ENCODE results near the gene RTP2.
"Not testable (repeated sequence)": the region's sequence is repeated elsewhere in the genome, so short reads cannot be mapped to it uniquely, and the experiment has no call there.

The RTP2 gene

DNA sequence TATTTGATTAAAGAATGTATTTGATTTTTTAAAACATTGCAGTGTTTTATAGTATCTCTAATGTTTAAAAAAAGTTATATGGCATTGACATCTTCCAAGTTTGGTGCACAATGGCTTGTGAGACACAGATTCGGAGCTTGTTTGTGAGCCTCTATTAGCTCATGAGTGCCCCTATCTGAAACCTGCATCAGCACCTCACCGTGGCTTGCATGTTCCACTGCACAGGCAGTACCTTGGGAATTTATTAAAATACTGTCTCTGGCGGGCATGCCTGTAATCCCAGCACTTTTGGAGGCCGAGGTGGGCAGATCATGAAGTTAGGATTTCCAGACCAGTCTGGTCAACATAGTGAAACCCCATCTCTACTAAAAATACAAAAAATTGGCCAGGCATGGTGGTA, 6.8 kb upstream of the RTP2 start:
- no peak for DNase-seq

DNA sequence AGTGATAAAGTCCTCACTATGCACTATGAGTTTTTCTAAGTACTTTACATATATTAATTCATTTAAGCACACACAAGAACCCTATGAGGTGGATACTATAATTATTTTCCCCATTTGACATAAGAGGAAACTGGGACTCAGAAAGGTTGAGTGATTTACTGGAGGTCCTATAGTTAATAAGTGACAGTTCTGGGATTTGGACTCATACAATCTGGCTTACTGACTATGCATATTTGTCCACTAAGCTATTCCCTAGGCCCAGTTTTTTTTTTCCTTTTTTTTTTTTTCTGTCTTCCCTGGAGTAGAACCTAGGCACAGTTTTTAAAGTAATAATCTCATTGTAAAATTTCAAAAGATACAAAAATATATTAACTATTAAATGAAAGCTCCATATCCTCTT, 6.3 kb upstream of the RTP2 start:
- no peak for DNase-seq

DNA sequence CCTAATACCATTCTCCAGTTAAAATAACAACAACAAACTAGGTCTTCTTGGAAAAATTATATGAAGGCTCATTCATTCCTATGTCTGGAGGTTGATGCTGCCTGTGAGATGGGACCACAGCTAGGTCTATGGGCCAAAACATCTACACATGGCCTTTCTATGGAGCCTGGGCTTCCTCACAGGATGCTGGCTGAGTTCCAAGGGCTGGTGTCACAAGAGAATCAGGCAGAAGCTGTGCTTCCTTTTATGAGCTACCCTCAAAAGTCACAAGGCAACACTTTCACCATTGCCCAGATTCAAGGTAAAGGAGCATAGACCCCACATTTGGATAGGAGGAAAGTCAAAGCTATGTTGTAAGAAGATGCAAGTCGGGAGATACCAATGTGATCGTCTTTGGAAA, 4.6 kb upstream of the RTP2 start:
- DNase-seq = no peak

DNA sequence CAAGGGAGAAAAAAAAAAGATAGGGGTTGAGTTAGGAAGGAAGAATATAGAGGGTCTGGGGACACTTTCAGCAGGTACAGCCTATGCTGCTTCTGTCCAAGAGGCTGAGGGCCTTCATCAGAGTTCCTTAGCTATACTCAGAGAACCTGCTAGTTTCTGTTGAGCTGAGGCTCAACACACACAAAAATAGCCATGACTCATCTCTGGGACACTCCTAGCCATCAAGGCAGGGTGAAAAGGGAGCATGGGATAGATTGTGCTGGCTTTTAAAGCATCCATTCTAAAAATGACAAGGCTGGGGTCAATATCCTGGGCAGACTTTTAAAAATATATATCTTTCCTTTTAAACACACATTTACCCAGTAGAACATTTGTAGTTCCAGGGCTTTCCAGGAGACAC, 2.8 kb upstream of the RTP2 start:
- DNase-seq = no peak

DNA sequence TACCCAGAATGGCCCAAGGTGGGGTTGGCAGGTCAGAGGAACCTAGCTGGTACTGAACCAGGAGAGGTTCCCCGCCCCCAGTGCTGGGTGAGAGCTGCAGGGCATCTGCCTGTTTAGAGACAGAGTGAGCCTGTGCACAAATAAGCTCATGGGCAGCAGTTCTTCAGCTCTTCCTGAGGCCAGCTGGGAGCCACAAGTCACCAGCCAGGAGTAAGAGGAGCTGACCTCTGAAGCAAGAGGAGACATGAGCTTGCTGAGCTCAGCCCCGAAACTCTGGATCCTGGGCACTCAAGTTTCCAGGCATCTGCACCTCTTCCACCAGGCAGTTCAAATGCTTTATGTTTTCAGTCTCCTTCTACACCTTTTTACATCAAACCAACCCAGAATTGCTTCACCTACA, 2.1 kb downstream of the RTP2 start:
- DNase-seq = no peak

DNA sequence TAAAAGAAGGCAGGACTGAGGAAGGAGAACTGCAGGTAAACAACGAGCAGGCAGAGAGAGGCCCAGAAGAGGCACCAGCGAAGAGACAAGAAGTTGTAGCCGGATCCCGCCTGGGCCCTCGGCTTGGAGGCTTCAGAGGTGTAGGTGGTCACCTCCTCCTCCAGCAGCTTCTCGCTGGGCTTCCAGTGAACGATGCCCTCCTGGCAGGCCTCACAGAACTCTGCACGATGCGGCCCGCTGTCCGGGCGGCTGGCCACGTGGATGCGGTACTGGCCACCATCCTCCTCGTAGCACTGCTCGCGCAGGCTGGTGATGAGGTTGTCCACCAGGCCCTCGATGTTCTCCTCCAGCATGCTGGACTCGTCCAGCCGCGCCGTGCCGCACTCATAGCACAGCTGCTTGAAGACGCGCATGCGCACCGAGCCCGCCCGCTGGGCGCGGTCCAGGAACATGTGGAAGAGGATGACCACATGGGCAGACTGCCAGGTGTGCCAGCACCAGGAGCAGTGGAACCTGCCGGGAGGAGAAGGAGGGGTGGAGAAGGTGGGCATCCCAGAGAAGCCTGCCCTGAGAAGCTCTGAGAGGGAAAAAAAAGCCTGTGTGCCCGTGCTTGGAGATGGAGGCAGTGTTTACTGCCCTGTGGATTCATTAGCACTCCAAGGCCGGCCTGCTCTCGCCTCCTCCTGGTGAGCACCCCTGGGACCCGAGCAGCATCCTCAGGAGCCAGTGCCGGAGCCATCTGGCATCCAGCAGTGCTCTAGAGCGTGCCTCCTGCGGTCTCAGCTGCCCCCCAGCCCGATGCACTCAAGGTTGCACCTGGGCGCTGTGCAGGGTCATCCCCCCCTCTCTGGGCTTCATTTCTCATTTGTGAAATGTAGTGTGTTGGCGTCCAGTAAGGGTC, 3.6 kb downstream of the RTP2 start:
- DNase-seq = no peak

DNA sequence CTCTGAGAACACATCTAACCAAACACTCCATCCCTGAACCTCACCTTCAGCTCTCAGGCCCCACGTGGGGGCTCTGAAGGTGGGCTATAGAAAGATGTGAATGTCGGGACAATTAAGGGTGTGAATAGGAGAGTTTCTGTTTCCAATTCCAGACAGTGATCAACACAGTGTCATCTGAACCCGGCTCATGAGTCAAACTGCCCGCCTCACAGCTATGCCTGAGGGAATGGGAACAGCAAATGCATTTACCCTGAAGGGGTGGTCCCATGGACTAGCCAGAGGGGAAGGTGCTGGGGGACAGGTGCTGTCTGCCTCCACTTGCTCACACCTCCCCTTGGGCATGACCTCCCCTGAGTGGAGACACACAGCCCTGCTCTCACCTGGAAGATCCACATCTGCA, 6.3 kb downstream of the RTP2 start:
- DNase-seq = no peak

DNA sequence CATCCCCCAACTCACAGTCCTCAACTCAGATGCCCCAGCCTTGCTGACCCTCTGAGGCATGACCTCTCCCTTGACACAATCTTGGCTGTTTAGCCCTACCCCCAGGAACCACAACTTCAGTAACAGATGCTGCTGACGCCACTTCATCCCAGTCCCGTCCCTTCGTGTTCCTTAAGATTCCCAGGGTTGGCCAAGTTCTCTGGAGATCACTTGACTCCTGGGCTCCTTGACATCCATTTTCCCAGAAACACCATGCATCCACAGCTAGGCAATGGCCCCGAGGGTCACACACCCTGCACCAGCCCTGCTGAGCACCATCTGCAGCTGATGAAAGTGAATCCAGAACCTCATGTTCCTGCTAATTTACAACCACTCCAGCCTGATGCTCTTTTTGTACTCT, 6.9 kb downstream of the RTP2 start:
- DNase-seq = no peak

DNA sequence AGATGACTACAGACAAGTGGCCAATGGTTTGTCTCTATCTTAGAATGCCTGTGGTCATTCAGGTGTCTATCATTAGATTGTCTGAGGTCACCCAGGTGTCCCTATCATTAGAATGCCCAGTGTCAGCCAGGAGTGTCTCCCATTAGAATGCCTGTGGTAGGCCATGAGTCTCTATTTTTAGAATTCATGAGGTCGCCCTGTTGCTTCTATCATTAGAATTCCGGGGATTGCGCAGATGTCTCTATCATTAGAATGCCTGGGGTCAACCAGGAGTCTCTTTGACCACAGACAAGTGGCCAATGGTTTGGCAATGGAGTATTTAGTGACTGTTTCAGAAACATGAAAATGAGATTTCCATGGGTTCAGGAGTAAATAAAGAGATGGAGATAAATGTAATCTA, 7.6 kb downstream of the RTP2 start:
- DNase-seq = no peak

DNA sequence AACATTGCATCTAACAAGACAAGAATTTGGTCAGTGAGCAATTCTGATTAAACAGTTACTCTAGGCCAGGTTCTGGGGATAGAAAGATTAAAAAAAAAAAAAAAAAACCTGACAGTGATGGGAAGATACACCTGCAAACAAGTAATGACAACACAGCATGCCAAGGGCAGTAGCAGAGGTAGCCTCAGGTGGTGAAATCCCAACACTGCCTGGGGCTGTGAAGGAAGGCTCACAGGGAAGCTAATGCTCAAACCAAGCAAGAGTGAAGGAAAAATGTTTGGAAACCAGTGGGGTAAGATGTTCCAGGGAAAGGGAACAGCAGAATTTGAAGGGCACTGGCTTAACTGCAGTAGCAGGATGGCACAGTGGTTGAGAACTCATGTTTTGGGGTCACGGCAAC, 8.9 kb downstream of the RTP2 start:
- no peak for DNase-seq

DNA sequence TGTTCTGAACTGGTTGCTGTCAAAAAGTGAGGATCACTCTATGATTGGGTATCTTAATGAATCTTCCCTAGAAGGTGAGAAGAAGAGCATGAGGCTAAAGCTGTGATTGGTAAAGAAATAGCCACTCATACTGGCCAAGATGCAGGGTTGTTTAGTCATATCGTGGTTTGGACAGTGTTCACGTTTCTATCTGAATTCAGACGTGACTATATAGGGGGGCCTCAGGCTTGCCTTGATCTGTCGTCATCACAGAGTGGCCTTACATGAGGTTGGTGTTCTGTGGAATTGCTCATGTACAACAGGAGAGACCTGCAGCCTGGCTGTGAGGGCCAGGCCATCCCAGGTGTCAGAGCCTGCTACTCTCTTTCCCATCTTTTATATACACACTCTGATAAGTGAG, 12.4 kb downstream of the RTP2 start:
- DNase-seq = no peak

DNA sequence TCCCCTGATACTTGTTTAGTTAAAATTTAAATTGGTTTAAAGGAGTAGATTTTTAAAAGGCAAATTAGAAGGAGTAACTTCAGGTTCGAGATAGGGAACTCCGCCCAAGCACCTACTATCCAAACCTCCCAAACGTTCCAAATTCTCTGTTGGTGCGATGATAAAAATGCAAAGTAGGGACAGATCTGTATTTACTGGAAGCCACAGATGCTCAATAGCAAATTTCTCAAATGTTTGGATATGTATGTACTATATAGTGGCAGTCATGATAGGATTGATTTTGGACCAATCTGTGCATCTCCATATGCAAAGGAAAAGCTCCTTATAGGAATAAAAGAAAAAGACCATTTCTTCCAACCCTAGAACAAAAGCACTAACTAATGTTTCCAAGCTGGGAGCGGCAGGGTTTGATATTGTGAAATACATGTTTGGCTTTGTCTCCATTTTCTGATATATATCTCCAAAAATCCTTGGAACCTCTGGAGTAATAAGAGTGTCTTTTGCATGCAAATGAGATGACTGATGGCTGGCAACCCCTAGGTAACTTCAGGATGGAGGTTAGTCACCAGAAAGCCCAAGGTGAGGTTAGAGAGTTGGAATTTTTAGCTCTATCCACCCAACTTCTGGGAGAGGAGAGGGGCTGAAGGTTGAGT, 15.6 kb downstream of the RTP2 start:
- no peak for DNase-seq

DNA sequence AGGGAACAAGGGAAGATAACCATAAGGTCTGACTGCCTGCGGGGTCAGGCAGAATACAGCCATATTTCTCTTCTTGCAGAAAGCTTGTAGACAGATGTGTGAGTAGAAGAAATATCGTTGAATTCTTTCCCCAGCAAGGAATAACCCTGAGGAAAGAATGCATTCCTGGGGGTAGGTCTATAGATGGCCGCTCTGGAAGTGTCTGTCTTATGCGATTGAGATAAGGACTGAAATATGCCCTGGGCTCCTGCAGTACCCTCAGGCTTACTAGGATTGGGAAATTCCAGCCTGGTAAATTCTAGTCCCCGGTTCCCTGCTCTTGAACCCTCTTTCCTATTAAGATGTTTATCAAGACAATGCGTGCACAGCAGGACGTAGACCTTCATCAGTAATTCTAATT, 16.4 kb downstream of the RTP2 start:
- no peak for DNase-seq

DNA sequence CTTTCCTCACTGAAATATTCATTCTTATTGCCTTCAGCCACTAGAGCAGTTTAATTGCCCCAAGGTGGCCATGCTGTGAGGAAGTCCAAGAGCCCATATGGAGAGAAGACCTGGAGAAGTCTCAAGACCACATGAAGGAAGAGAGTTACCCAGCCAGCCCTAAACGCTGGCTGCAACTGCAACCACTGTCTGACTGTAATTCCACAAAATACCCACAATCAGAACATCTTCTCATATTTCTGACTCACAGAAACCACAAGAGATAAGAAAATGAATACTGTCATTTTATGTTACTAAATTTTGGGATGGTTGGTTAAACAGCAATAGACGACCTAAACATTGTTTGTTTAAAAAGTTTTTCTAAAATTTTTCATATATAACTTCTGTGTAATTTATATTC, 17.5 kb downstream of the RTP2 start:
- no peak for DNase-seq

DNA sequence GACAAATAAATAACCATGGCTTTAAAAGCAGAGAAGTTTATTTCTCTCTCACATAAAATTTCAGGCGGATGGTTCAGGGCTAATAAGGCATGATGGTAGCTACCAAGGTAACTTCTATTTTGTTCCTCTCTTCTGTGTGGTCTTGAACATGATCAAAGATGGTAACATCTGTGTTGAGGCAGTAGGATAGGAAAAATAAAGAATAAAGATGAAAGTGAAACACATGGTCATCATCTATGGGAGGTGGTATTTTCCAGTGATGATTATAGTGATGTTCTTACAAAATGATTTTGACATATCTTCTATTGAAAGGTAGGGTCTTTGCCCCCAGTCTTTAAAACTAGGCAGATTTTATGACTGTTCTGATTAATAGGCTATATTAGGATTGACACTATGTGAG, 17.9 kb downstream of the RTP2 start:
- no peak for DNase-seq

DNA sequence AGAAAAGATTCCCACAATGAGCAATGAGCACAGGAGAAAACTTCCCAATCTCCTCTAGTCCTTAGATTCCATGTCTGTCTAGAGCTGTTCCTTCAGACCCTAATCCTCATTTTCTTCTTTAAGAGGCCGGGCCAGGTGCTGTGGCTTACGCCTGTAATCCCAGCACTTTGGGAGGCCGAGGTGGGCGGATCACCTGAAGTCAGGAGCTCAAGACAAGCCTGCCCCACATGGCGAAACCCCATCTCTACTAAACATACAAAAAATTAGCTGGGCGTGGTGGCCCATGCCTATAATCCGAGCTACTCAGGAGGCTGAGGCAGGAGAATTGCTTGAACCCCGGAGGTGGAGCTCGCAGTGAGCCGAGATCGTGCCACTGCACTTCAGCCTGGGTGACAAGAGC, 20.6 kb downstream of the RTP2 start:
- DNase-seq = not testable (repeated sequence)

DNA sequence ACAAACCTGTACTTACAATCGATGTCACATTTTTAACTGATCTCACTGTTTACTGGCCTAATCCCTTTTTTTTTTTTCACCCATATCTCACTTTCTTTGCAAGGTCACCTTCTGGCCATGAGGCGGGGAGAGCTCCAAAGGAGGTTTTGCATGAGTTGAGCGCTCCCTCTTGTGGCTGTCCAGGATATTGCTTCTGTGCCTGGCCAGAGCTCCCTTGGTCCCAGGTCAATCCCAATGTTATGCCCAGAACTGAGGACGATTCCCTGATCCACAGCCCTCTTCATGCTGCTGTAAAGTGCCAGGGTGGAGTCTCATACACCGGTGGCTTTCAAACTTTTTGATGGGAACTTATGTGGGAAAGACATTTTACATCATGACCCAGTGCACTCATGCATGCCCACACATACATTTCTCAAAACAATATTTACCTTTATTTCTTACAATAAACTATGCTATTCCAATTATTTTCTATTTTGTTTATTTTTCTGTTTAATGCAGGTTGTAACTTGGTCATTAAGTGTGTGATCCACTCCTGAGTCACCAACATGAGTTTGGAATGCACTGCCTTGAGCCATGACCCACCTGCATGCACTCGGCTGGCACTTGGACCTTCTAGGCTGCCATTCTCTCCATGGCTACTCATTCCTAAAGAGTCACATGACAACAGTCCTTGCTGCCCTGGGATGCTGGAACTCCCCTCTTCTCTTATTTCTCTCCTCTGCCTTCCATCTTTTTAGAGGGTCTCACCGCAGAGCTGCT, 22.5 kb downstream of the RTP2 start:
- peak; percentile 85 for DNase-seq

DNA sequence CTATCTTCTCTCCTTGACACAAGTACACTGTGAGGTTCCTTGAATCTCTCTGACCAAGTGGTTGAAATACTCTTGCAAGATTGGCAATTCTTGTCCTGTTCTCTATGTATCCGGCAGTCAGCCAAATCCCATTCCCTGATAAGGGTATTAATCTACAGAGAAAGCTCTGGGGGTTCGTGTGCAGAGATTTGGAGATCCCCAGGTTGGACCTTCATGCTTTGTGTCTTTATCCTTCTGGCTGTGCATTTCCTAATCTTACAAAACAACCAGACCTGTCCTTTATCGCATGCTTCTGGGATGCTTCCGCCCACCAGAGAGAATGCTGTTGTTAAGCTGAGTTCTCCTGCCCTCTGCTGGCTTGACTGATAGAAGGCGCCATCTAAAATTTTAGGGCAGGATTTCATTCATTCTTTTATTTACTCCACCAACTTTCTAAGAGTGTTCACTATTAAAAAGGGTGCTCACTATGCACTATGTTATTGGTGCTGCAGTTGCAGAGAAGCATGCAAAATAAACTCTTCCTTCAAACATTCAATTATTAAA, 23.6 kb downstream of the RTP2 start:
- DNase-seq = no peak

DNA sequence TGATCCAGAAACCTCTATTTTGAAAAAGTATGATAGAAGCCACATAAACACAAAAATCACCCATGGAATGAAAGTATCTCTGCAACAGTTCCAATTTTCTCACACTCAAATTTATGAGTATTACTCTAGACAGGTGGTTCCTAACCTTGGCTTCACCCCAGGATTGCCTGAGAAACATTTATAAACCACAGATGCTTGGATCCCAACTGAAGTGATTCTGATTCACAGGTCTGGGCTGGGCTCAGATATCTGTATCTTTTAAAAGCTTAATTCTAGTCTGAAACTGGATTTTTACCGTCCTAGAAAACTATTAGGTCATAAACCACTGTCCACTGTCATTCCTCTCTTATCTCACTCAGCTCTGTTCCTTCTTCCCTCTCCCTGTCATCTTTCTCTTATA, 24.8 kb downstream of the RTP2 start:
- no peak for DNase-seq

DNA sequence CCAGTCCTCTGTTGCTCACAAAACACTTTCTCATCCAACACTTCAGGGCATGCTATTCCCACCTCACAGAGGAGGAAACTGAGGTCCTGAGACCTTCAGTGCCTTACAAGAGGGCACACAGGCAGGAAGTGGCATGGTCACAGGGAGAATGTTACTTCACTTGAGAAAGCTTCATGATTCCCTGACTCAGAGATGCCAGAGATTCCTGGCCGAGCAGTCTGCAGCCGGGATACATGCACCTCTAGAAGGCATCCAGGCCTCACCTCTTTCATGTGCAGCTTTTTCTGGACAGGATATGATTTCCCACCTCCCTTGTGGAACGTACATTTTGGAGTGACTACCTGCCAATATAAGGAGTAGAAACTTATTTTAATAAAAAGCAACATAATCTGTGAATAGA, 29.3 kb downstream of the RTP2 start:
- no peak for DNase-seq

DNA sequence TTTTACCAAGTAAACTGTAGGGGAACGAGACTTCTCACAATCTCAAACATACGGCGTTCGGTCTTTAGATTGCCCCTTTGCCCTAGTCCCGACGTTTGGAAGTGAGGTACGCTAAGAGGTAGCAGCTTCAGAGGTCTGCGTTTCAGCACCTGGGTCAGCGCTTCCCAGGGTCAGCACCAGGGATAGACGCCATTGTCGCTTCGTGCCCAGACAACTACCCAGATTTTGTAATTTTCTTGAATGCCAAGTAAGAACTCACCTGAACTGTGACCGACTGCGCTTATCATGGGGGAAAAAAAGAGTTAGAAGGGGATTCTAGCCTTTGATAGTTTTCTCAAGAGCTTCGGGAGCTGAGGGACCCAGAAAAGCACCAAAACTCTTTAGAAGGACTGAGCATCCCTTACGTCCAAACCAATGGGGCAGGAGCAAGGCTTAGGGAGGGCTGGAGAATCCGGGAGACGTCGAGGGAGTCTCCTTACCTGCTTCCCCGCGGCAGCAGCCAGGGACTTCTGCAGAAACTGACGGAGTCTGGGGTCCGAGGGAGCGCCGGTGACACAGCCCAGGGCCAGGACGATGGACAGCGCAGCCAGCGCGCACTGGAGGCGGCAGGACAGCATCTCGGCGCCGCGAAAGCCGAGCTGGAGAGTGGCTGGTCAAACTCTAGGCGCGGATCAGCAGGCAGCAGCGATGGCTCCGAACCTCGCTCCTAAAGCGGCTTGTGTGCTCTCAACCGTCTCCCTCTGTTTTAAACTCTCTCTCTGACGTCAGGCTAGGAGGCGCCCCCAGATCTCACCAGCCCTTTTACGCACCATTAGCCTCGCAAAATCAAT, 32.5 kb downstream of the RTP2 start, which contains the start of gene SST:
Gene SST (minus strand): TSS at position 720 of the 830 bp plus-strand sequence. CDS start 103 bp downstream, at position 617.
- no peak for DNase-seq

DNA sequence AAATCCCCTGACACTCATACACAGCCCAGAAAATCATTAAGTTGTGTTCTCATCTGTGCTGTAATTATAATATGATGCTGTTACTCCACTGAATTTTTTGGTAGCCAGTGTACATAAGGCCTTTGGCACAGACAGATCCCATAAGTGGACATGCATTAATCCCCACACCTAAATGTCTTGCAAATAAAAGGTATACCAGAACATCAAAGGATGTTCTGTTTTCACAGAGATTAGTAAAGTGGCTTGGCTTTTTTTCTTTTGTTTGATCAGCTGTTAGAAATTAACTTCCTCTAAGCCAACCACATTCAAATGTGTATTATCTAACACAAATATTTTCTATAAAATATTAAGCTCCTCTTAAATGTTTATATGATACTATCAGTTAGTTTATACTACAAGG, 34.8 kb downstream of the RTP2 start:
- DNase-seq = no peak

All from activated CD8-positive, alpha-beta memory T cell treated with anti-CD3 and anti-CD28 coated beads, Interleukin-2, amount 50 U/mL, for 48 hours (primary cell).